HEK293 (cell line): ENCODE measurements around the gene CALHM3.

ENCODE experiments used
- BCL11B ChIP-seq: fragments of 450-650 bp; formaldehyde crosslinking; IDR thresholded peaks from 2 replicates; pipeline ENCODE4 v1.5.1; 2016; ENCODE audit warnings: low read depth, missing biosample characterization, missing genetic modification characterization
- YY1 ChIP-seq: fragments of 450-650 bp; formaldehyde crosslinking; IDR thresholded peaks from 2 replicates; pipeline ENCODE4 v1.5.1; 2018; ENCODE audit warnings: missing biosample characterization, missing genetic modification characterization
- ZBTB20 ChIP-seq: fragments of 450-650 bp; formaldehyde crosslinking; IDR thresholded peaks from 2 replicates; pipeline ENCODE4 v1.5.1; 2016; ENCODE audit warnings: missing biosample characterization, missing genetic modification characterization
- ZBTB8A ChIP-seq: fragments of 450-650 bp; formaldehyde crosslinking; IDR thresholded peaks from 2 replicates; pipeline ENCODE4 v1.5.1; 2016; ENCODE audit warnings: missing biosample characterization, missing genetic modification characterization
- ZNF221 ChIP-seq: fragments of 450-650 bp; formaldehyde crosslinking; IDR thresholded peaks from 2 replicates; pipeline ENCODE4 v1.5.1; 2017; ENCODE audit warnings: missing biosample characterization, missing genetic modification characterization, borderline replicate concordance
- ZNF223 ChIP-seq: fragments of 450-650 bp; formaldehyde crosslinking; IDR thresholded peaks from 2 replicates; pipeline ENCODE4 v1.5.1; 2016; ENCODE audit warnings: missing biosample characterization, missing genetic modification characterization
- ZNF24 ChIP-seq: fragments of 450-650 bp; formaldehyde crosslinking; IDR thresholded peaks from 2 replicates; pipeline ENCODE4 v1.5.1; 2016; ENCODE audit warnings: missing biosample characterization, missing genetic modification characterization
- ZNF514 ChIP-seq: fragments of 450-650 bp; formaldehyde crosslinking; IDR thresholded peaks from 2 replicates; pipeline ENCODE4 v1.5.1; 2016; ENCODE audit warnings: missing biosample characterization, missing genetic modification characterization
- ZNF555 ChIP-seq: fragments of 450-650 bp; formaldehyde crosslinking; conservative IDR thresholded peaks from 2 replicates; pipeline ENCODE4 v1.5.1; 2017; ENCODE audit warnings: missing biosample characterization, mild to moderate bottlenecking, missing genetic modification characterization, inconsistent platforms
- ZNF777 ChIP-seq: fragments of 450-650 bp; formaldehyde crosslinking; IDR thresholded peaks from 2 replicates; pipeline ENCODE4 v1.5.1; 2017; ENCODE audit warnings: missing biosample characterization, missing genetic modification characterization, borderline replicate concordance
- TF ChIP-seq, protein P1 (sequence below): fragments of 450-650 bp; formaldehyde crosslinking; IDR thresholded peaks from 2 replicates; pipeline ENCODE4 v1.5.1; 2016; ENCODE audit warnings: missing biosample characterization, missing genetic modification characterization
- TF ChIP-seq, protein P2 (sequence below): sonication (generic); formaldehyde crosslinking; IDR thresholded peaks from 2 replicates; pipeline ENCODE4 v1.8.1; 2022; ENCODE audit warnings: mild to moderate bottlenecking, moderate library complexity, missing genetic modification reagents
- TF ChIP-seq, protein P3 (sequence below): fragments of 450-650 bp; formaldehyde crosslinking; IDR thresholded peaks from 2 replicates; pipeline ENCODE4 v1.5.1; 2016; ENCODE audit warnings: missing biosample characterization, missing genetic modification characterization, low read depth
- TF ChIP-seq, protein P4 (sequence below): fragments of 450-650 bp; formaldehyde crosslinking; IDR thresholded peaks from 2 replicates; pipeline ENCODE4 v1.5.0; 2017; ENCODE audit warnings: missing biosample characterization, missing genetic modification characterization, borderline replicate concordance

DNA sequence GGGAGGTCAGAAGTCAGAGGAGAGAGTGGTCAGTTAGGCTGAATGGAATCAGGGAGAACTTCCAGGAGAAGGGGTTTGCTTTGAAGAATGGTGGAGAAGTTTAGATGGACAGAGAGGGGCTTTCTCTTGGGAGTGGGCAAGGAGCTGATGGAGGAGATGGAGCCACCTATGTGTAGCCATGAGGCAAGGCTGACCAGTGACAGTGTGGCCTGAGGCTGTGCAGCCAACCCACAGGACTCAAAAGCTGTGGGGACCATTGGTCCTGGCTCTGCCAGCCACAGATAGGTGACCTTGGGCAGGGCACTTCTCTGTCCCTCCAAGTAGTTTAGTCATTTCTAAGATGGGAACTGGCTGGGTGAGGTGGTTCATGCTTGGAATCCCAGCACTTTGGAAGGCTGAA, 33.1 kb upstream of the CALHM3 start:
- TF ChIP-seq, protein P1, sequence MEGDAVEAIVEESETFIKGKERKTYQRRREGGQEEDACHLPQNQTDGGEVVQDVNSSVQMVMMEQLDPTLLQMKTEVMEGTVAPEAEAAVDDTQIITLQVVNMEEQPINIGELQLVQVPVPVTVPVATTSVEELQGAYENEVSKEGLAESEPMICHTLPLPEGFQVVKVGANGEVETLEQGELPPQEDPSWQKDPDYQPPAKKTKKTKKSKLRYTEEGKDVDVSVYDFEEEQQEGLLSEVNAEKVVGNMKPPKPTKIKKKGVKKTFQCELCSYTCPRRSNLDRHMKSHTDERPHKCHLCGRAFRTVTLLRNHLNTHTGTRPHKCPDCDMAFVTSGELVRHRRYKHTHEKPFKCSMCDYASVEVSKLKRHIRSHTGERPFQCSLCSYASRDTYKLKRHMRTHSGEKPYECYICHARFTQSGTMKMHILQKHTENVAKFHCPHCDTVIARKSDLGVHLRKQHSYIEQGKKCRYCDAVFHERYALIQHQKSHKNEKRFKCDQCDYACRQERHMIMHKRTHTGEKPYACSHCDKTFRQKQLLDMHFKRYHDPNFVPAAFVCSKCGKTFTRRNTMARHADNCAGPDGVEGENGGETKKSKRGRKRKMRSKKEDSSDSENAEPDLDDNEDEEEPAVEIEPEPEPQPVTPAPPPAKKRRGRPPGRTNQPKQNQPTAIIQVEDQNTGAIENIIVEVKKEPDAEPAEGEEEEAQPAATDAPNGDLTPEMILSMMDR (tag by site-specific recombination), result no peak
- TF ChIP-seq ZNF777 (tag by site-specific recombination), result no peak
- TF ChIP-seq, protein P2, sequence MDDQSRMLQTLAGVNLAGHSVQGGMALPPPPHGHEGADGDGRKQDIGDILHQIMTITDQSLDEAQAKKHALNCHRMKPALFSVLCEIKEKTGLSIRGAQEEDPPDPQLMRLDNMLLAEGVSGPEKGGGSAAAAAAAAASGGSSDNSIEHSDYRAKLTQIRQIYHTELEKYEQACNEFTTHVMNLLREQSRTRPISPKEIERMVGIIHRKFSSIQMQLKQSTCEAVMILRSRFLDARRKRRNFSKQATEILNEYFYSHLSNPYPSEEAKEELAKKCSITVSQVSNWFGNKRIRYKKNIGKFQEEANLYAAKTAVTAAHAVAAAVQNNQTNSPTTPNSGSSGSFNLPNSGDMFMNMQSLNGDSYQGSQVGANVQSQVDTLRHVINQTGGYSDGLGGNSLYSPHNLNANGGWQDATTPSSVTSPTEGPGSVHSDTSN (CRISPR knock-in tag), result no peak
- no peak for TF ChIP-seq YY1 (tag by site-specific recombination)
- no peak for TF ChIP-seq ZBTB8A (tag by site-specific recombination)
- TF ChIP-seq ZNF24 (tag by site-specific recombination), result no peak
- no peak for TF ChIP-seq ZNF221 (tag by site-specific recombination)
- TF ChIP-seq, protein P3, sequence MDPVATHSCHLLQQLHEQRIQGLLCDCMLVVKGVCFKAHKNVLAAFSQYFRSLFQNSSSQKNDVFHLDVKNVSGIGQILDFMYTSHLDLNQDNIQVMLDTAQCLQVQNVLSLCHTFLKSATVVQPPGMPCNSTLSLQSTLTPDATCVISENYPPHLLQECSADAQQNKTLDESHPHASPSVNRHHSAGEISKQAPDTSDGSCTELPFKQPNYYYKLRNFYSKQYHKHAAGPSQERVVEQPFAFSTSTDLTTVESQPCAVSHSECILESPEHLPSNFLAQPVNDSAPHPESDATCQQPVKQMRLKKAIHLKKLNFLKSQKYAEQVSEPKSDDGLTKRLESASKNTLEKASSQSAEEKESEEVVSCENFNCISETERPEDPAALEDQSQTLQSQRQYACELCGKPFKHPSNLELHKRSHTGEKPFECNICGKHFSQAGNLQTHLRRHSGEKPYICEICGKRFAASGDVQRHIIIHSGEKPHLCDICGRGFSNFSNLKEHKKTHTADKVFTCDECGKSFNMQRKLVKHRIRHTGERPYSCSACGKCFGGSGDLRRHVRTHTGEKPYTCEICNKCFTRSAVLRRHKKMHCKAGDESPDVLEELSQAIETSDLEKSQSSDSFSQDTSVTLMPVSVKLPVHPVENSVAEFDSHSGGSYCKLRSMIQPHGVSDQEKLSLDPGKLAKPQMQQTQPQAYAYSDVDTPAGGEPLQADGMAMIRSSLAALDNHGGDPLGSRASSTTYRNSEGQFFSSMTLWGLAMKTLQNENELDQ (tag by site-specific recombination), result no peak
- no peak for TF ChIP-seq ZBTB20 (tag by site-specific recombination)
- no peak for TF ChIP-seq ZNF555 (tag by site-specific recombination)
- TF ChIP-seq, protein P4, sequence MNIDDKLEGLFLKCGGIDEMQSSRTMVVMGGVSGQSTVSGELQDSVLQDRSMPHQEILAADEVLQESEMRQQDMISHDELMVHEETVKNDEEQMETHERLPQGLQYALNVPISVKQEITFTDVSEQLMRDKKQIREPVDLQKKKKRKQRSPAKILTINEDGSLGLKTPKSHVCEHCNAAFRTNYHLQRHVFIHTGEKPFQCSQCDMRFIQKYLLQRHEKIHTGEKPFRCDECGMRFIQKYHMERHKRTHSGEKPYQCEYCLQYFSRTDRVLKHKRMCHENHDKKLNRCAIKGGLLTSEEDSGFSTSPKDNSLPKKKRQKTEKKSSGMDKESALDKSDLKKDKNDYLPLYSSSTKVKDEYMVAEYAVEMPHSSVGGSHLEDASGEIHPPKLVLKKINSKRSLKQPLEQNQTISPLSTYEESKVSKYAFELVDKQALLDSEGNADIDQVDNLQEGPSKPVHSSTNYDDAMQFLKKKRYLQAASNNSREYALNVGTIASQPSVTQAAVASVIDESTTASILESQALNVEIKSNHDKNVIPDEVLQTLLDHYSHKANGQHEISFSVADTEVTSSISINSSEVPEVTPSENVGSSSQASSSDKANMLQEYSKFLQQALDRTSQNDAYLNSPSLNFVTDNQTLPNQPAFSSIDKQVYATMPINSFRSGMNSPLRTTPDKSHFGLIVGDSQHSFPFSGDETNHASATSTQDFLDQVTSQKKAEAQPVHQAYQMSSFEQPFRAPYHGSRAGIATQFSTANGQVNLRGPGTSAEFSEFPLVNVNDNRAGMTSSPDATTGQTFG (tag by site-specific recombination), result no peak
- no peak for TF ChIP-seq ZNF514
- no peak for TF ChIP-seq ZNF223
- no peak for TF ChIP-seq BCL11B (tag by site-specific recombination)
